A673 (cell line): ENCODE measurements around the gene SSPN.

Experiments
- EZH2 ChIP-seq: fragments of 200-600 bp; sonication (generic); IDR thresholded peaks from 2 replicates; pipeline ENCODE4 v1.6.1; 2017; ENCODE audit warnings: borderline replicate concordance, low read depth, mild to moderate bottlenecking, mixed read lengths, antibody characterized with exemption, low read length; ENCODE audit not compliant: poor library complexity, severe bottlenecking
- TF ChIP-seq, protein P1 (sequence below): fragments of 300-800, 200-600 bp; sonication (generic); conservative IDR thresholded peaks from 2 replicates; pipeline ENCODE4 v1.5.1; 2017; ENCODE audit warnings: low read depth, mild to moderate bottlenecking, antibody characterized with exemption, low read length, moderate library complexity, mixed read lengths

DNA sequence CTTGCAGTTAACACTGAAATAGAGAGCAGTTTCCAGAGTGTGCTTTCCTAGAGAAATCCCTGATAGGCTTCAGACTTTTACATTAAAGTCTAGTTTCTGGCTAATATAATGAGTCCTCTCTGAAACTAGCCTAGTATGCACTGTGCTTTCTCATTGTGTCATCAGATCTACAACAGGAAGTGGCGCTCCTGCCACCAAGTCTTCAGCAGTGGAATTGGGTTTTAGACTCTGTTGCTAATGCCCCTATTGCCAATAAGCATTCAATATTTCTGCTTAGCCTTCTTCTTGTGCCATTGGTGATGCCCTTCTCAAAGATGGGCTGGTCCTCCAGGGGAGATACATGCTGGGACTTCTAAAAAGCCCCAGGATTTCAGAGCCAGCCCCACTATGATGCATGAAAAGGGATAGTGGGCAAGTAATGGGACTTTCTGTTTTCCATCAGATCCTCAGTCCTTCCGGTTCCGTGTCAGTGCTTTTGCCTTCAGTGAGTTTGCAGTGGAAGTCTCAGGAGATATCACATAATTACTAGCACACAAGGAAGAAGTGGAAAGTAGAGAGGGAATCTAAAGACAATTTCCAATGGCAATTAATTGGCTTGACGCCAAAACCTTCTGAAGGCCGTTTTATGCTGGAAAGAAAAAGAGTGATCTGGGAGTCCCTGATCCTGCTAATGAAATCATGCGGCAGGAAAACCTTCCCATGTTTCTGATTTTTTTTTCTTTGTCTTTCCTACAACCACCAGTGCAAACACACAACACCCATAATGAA, 50.0 kb downstream of the SSPN start:
- TF ChIP-seq EZH2: no peak
- TF ChIP-seq, protein P1, sequence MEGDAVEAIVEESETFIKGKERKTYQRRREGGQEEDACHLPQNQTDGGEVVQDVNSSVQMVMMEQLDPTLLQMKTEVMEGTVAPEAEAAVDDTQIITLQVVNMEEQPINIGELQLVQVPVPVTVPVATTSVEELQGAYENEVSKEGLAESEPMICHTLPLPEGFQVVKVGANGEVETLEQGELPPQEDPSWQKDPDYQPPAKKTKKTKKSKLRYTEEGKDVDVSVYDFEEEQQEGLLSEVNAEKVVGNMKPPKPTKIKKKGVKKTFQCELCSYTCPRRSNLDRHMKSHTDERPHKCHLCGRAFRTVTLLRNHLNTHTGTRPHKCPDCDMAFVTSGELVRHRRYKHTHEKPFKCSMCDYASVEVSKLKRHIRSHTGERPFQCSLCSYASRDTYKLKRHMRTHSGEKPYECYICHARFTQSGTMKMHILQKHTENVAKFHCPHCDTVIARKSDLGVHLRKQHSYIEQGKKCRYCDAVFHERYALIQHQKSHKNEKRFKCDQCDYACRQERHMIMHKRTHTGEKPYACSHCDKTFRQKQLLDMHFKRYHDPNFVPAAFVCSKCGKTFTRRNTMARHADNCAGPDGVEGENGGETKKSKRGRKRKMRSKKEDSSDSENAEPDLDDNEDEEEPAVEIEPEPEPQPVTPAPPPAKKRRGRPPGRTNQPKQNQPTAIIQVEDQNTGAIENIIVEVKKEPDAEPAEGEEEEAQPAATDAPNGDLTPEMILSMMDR: no peak
